HT1080 (cell line): ENCODE measurements around the gene SNX25. TPM values are rescaled to one million over a fixed set of nuclear protein-coding genes. Genes with fewer than 3 reads are reported as not detected.
A peak's percentile ranks its signal among the peaks of the same experiment; 100 is the strongest.
"Not testable (repeated sequence)": the region's sequence is repeated elsewhere in the genome, so short reads cannot be mapped to it uniquely, and the experiment has no call there.

Experiments used
- DNase-seq: peaks from one replicate; pipeline ENCODE4 v3.0.0-alpha.2; 2015; ENCODE audit warnings: low read depth
- total RNA-seq: library from RNA; depleted of rRNA; stranded (reverse); fragments of >200 nt; shearing (Covaris generic); gene quantifications from 2 replicates; pipeline ENCODE4 v1.2.3, GENCODE V29; 2014

SNX25 gene
- total RNA-seq, 1 experiment from 2014 or later: 20.8 TPM

GRCh38 chr4:185229021-185229818 lies 19.8 kb downstream of the SNX25 start:
- DNase-seq: no peak

DNA sequence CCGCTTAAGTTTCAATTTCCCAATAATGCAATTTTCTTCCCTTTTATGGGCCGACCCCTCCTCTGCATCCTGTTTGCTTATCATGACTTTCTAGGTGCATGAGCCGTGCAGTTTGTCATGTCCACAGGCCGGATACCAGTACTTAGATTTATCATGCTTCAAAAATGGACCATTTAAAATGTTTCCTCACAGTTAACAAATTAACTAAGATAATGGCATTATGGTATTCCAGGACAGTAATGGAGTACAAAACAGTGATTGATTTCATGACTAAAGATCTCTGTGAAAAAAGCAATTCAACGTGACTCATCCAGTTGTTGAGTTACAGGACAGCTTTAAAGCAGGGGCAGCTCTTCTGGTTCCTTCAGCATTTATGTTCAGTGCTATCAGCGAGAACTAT lies 23.0 kb downstream of the SNX25 start:
- peak; percentile 18 for DNase-seq

DNA sequence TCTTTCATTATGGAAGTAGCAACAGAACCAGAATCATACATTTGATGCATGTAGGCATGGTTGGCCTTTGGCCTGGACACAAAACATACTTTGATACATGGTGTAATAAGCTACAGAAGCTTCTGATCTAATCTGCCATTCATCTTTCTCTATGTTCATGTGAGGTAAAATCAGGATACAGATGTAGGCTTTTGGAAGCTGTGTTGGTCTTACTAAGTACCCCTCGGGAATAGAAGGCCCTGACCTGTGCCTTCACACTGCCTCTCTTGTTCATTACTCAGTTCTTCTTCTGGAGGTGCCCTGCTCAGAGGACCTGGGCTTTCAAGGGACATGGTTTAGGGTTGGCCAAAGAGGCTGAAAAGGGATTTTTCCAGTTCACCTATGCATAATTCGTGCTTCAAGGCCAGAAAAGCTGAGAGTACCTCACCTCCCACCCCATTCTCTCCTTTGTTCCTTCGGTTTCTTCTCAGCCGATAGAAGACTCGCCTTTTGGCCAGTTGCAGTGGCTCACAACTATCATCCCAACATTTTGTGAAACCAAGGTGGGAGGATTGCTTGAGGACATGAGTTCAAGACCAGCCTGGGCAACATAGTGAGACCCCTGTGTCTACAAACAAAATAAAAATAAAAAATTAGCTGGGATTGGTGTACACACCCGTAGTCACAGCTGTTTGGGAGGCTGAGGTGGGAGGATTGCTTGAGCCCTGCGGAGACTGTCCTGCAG lies 25.9 kb downstream of the SNX25 start:
- DNase-seq: no peak

DNA sequence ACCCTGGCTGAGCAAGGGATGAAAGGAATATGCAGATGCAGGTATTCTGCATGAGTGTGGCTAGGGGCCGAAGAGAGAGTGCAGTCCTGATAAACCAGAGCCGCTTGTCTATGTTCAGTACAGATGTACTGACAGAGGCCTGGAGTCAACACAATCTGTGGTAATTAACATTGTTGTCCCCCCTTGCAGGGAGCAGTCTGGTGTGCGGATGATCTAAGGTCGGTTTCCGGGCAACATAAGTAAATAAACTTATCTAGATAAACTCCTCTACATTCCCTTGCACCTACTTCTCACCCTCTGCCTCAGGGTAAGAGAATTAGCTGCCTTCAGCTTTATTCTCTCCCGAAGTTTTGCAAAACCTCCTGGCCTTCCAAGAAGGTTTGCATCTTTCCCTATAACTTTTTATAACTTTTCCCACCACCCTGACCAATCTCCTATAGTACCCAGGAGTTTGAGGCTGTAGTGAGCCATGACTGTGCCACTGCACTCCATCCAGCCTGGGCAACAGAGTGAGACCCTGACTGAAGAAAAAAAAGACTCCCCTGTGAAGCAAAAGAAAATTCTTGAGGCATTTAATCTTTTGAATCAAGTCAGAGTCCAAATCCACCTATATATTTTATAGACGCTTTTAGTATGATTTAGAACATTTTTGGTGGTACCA lies 26.6 kb downstream of the SNX25 start:
- DNase-seq: no peak

DNA sequence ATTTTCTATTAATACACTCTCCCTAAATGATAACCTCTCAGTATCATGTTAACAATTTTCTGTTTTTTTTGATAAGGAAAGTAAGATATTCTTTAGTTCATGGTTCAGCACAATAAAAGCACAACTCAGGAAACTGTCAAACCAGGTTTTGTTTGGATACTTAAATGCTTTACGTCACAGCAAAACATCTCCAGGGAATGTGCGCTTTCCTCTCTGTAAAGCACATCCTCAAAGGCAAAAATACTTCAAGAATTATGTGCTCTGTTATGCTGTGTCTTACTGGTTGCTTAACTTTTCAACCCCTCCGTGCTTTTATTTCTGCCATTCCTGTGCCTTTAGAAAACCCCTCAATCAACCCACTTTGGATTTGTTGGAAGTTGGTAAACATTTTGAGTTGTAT lies 27.8 kb downstream of the SNX25 start:
- no peak for DNase-seq

DNA sequence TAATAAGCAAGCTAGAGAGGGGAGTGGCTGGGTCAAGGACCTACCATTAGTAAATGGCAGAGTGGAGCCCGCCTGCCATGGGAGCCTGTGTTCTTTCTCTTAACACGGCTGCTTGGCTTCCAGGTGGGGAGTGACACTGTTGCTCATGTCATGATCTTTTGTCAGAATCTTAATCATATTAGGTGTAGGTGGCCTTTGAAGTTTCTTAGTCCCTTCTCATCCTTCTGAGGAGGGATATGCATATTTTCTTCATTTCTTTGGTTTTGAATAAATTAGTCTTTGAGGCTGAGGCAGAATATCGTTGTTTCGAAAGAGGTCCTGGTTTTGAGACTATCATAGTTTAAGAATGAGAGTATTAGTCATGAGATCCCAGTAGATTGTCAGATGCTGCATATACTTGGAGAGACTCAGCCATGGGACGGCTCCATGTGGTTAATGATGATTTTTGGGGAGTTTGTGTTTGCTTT lies 28.9 kb downstream of the SNX25 start:
- DNase-seq: no peak

GRCh38 chr4:185238750-185239149 lies 29.4 kb downstream of the SNX25 start:
- no peak for DNase-seq

- DNase-seq: not testable (repeated sequence)
These were observed 31.1 kb downstream of the SNX25 start for GRCh38 chr4:185240486-185240885.

GRCh38 chr4:185242749-185243533 lies 33.5 kb downstream of the SNX25 start:
- DNase-seq: peak; percentile 19

DNA sequence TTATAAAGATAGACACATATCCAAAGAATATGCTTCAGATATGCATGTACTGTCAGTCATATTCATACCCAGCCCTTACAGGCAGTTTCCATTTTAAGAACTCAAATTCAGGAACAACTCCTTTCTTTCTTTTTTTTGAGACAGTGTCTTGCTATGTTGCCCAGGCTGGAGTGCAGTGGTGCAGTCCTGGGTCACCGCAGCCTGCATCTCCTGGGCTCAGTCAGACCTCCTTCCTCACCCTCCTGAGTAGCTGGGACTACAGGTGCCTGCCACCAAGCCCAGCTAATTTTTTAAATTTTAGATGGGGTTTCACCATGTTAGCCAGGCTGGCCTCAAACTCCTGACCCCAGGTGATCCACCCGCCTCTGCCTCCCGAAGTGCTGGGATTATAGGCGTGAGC lies 34.5 kb downstream of the SNX25 start:
- no peak for DNase-seq

- no peak for DNase-seq
These were observed 35.4 kb downstream of the SNX25 start for GRCh38 chr4:185244763-185245162.

- no peak for DNase-seq
These were observed 37.1 kb downstream of the SNX25 start for GRCh38 chr4:185246453-185246852.

DNA sequence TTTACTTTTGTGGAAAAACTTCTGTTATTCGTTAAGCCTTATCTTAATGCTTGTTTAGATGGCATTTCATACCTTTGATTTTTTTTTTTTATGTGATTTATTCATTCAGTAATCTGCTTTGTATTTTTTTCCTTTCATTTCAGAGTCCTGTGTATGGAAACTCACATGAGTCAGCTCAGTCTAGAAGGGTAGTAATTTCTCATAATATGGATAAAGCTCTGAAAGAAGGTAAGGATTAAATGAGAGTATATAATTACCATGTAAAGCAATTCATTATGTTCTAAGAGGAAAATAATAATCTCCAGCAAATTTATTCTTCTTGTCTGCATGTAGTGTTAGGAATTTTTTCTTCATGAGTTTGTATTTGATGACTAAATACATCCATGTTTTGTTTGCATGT lies 37.8 kb downstream of the SNX25 start:
- no peak for DNase-seq

DNA sequence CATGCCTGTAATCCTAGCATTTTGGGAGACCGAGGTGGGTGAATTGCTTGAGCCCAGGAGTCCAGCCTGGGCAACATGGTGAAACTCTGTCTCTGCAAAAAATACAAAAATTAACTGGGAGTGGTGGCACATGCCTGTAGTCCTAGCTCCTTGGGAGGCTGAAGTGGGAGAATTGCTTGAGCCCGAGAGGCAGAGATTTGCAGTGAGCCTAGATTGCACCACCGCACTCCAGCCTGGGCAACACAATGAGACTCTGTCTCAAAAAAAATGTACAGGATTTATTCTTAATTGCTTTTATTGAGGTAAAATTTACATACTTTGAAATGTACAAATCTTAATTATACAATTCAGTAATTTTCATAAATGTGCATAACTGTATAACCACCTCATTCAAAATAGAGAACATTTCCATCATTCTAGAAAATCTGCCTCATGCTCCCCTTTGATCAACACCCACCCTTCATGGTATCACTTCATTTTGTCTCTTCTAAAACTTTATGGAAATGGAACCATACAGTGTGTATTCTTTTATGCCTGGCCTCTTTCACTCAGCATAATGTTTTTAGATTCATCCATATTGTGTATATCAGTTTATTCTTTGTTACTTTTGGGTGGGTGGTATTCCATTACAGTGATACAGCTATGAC lies 39.1 kb downstream of the SNX25 start:
- DNase-seq: no peak

- DNase-seq: no peak
These were observed 39.7 kb downstream of the SNX25 start for GRCh38 chr4:185249105-185249504.

DNA sequence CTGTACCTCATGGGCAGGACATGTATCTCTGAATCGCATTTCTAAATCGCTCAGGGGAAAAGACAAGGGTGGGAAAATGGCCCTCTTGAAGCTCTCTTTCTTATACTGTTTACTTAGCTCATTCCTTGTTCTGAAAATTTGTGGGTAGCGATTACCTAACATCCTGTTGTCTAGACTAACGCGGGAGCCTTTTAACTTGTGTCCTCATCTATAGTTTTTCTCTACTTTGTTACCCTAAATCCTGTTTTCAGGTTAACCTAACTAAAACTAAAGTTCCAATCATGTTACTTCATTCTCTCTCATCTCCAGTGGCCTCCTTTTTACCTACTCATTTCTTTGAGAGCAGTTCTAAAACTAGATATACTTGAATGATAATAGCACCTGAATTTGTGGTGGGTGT lies 45.0 kb downstream of the SNX25 start:
- peak; percentile 21 for DNase-seq

- DNase-seq: no peak
These were observed 46.5 kb downstream of the SNX25 start for GRCh38 chr4:185255868-185256267.

DNA sequence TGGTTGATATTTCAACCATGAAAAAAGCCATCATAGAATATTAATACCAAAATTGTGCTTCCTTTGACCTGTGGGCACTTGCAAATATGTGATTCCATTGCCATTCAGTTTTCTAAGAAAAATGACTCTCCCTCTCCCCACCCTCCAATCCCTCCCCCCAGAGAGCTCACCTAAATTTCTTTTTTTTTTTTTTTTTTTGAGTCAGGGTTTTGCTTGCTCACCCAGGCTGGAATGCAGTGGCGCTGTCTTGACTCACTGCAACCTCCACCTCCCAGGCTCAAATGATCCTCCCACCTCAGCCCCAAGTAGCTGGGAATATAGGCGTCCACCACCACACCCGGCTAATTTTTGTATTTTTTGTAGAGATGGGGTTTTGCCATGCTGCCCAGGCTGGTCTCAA lies 47.0 kb downstream of the SNX25 start:
- DNase-seq: peak; percentile 89

GRCh38 chr4:185257086-185257485 lies 47.7 kb downstream of the SNX25 start:
- no peak for DNase-seq

DNA sequence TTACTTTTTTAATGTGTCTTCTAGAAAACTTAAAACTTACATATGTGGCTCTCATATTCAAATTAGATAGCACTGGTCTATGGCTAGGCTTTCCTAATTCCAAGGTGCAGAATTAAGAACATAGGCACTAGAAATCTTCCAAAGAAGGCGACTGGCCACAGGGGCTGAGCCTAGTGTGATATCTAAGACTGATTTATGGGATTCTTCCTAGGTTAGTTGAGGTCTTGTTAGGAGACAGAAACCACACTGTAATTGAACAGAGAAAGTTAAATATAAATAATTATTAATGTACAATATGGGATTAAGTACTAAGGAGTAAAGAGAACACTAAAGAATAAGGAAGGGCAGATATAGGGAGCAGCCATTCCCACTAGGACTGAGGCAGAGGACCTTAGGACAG lies 48.3 kb downstream of the SNX25 start:
- no peak for DNase-seq

GRCh38 chr4:185258741-185259140 lies 49.3 kb downstream of the SNX25 start:
- DNase-seq: peak; percentile 84
